Stimulated activated CD4-positive, alpha-beta T cell treated with anti-CD3 and anti-CD28 coated beads, Interleukin-12 subunit alpha, Interleukin-12 subunit beta, amount 100 ng/mL, for 48 hours (primary cell): ENCODE data around the gene PFKFB4.
"Not testable (repeated sequence)": the region's sequence is repeated elsewhere in the genome, so short reads cannot be mapped to it uniquely, and the experiment has no call there.

Source experiments
- DNase-seq, 3 donors: peaks; one replicate each; pipeline ENCODE4 v3.0.0-alpha.2; 2020; ENCODE audit warnings: low read depth in 2 of 3, low spot score in 1 of 3

The PFKFB4 gene

DNA sequence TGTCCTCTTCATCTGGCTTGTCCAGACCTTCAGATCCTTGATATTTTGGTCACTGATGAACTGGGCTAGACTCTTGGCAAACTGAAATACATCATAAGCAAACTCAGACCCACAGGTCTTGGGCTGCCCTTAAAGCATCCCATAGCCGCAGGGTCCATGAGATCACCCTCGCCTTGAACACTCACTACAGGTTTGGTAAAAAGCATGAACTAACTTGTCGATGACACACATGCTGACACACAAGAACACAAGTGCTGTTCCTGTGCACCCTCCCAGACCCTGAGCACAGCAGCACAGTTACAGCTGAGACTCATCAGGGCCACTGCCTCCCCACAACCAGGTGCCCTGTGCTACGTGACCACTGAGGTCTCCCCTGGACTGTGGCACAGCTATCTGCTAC is 21.0 kb downstream of the PFKFB4 start:
- no peak for DNase-seq

GRCh38 chr3:48532977-48533337 is 23.6 kb downstream of the PFKFB4 start:
- no peak for DNase-seq

GRCh38 chr3:48532271-48532976 is 24.2 kb downstream of the PFKFB4 start:
- no peak for DNase-seq

DNA sequence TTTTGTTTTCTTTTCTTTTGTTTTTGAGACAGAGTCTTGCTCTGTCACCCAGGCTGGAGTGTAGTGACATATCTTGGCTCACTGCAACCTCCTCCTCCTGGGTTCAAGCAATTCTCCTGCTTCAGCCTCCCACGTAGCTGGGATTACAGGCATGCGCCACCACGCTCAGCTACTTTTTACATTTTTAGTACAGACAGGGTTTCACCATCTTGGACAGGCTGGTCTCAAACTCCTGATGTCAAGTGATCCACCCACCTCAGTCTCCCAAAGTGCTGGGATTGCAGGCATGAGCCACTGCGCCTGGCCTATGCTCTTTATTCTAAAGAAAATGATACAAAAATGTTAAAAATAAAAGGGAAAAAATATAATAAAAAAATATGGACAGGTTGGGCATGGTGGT is 25.9 kb downstream of the PFKFB4 start:
- not testable (repeated sequence) for DNase-seq

GRCh38 chr3:48528754-48529153 is 27.8 kb downstream of the PFKFB4 start:
- no peak for DNase-seq

DNA sequence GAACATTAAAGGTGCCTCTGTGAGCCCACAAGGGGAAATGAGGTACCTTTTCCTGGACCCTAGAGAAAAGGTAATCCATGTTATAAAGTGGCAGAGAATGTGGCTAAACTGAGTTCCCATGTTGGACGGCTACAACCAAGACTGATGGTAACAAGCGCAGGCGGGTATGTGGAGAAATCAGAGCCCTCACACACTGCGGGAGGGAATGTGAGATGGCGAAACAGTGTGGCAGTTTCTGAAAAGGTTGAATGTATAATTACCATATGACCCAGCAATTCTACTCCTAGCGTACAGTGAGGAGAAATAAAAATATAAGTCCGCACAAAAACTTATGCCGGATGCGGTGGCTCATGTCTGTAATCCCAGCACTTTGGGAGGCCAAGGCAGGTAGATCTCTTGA is 28.6 kb downstream of the PFKFB4 start:
- DNase-seq: no peak

DNA sequence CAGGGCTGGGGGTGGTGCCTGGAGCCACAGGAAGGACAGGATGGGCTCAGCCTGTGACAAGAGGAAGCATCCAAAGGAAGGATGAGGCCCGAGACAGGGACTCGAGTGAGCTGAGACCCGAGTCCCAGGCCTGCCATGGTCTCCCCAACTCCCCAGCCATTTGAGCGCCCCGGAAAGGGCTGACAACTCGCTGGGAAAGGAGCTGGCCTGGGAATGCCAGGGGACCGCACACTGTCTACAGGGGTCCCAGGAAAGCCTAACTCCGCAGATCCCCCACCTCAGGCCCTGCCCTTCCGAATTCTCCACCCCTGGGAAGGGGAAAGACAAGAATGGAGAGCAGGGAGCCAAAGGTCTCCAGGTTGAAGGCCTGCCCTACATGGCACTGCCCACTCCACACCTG is 31.6 kb downstream of the PFKFB4 start:
- DNase-seq: no peak

- DNase-seq: no peak
These were observed 35.0 kb downstream of the PFKFB4 start for GRCh38 chr3:48521635-48522034.

DNA sequence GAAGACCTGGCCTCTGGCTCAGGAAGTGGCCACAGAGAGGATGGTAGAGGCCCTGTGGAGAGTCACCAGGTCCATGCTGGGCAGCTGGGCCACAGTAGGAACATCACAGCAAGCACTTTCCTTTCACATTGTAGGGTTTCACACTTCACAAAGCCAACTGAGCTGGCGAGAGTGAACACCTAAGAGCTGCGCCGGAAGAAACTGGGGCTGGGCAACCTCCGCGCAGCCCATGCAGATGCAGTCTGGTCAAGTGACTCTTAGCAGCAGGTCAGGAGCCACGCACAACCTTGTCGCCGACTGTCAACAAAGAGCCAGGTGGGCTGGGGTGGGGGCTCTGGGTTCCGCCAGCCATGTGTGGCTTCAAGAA is 37.3 kb downstream of the PFKFB4 start:
- no peak for DNase-seq

DNA sequence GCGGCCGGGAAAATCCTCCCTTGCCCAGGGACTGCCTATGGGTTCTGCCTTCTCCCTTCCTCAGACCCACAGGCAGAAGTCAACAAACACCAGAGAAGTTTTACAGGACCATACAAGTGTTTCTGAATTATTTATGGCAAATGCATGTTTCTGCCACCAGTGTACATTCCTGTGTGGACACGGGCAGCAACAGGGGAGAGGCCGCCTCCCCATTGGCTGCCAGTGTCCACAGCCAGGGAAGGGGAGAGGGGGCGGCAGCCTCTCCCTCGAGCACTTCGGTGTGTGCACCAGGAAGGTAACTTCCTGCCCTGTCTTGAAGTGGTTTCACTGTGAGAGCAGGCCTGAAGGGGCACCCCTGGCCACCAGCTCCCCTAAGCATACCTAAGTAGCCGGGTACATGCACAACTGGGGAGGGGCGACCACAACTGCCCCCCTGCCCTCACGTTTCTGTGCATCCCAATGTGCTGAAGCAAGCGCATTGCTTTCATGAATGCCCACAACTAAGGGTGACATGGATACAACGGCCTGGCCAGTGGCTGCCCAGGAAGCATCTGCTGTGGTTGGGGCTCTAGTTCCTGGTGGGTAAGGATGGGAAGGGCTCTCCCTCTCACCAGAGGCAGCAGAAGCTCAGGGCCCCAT is 37.8 kb downstream of the PFKFB4 start:
- DNase-seq: no peak

- no peak for DNase-seq
These were observed 38.5 kb downstream of the PFKFB4 start for GRCh38 chr3:48518069-48518468.

DNA sequence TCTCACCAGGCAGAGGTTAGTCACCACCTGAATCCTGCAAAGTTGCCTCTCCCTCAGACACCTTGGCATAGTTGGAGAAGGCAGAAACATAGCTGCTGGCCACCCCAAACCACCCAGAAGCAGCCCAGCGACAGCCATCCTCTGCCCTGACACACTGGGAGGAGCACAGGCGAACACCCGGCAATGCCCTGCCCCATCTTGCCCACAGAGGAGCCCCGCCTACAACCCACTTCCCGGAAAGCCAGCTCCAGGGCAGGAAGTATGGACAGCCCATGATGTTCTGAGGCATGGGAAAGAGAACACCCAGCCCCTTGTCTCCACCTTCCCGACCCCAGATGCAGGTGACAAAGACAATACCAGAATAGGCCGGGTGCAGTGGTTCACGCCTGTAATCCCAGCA is 40.0 kb downstream of the PFKFB4 start:
- DNase-seq: no peak

GRCh38 chr3:48514431-48515227 is 42.0 kb downstream of the PFKFB4 start:
- no peak for DNase-seq

DNA sequence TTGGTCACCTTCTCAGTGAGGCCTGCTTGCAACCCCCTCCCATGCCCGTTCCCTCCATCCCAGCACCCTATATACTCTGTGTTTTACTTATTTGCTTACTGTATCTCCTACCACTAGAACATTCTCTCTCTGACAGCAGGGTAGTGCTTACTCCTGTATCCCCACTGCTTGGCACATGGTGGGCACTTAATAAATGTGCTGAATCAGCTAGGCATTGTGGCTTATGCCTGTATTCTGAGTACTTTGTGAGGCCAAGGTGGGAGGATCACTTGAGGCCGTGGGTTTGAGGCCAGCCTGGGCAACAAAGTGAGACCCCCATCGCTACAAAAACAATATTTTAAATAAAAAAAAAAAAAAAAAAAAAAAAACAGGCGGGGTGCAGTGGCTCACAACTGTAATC is 45.1 kb downstream of the PFKFB4 start:
- DNase-seq: no peak

GRCh38 chr3:48507256-48508061 is 49.1 kb downstream of the PFKFB4 start:
- DNase-seq: peak; percentile 50 to 57 (median 55)

DNA sequence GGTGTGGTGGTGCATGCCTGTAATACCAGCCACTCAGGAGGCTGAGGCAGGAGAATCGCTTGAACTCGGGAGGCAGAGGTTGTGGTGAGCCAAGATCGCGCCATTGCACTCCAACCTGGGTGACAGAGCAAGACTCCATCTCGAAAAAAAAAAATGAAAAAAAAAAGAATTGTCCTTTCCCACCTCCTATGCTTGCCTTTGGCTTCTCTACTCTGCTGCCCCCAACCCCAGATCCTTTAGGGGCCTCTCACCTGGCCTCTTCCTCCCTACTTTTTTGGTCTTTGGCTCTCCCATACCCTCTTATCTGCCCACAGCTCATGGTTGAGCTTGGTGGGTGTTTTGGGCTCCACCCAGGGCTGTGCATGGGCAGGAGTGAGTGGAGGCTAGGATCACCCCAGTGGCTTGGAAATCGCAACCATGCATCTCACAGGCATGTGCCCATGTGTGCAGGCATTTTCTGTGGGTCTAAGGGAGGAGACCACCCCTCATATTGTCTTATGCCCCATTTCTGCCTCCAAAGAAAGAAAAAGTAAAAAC is 50.6 kb downstream of the PFKFB4 start:
- no peak for DNase-seq

DNA sequence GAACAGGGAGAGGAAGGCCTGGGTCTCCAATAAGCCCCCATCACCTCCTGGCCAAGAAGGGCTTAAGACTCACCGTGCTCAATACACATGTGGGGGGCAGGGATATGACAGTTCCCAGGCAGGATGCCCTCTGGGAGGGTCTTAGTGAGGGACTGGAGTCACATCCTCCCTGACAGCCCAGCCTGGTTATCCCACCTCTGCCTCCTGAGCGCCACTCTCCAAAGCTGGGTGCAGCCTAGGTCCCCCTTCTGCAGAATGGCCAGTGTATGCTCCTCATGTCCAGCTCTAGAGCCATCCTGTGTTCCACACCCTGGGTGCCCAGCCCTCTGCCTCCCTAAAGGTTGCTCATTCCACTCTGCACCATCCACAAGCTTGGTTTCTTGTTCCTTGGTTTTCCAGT is 51.5 kb downstream of the PFKFB4 start:
- DNase-seq: no peak

DNA sequence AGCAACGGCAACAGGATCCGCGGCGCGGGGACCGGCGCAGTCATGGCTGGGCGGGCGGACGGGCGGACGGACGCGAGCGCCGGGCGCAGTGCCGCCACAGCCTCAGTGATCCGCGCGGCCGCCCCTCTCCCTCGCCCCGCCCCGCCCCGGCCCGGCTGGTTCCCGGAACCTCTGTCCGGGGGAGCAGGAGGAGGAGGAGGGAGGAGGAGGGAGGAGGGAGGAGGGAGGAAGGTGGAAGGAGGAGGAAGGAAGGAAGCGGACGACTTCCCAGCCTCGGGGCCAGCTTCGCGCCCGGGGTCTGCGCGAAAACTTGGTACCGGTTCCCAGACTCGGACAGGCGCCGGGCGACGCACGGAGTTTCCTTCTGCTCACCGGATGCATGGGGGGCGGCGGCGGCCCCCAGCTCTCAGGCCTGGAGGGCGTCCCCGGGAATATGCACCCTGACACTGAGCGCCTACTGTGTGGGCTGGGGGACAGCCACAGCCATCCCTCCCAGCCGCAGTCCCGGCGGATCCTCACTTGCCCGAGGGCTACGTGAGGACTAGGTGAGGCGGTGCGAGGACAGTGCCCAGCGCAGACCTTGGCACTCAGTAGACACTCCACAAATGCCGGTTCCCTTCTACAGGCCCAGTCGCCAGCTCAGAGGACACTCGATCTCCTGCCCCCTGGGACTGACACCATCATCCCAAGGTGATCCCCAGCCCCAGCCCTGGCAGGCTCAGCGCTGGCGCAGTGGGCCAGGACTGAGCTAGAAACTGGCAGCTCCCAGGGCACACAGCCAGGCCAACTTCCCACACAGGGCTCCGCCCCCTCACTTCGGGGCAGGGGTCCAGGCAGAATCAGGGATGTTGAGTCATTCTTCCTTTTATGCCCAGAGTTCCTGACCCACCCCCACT is 52.3 kb downstream of the PFKFB4 start, which contains the start of gene SHISA5:
SHISA5 (minus strand) TSS at position 124 of the 896 bp plus-strand sequence; CDS start at position 44, 80 bp downstream.
- DNase-seq: peak in 2 of 3 donors; percentile 27 to 62

DNA sequence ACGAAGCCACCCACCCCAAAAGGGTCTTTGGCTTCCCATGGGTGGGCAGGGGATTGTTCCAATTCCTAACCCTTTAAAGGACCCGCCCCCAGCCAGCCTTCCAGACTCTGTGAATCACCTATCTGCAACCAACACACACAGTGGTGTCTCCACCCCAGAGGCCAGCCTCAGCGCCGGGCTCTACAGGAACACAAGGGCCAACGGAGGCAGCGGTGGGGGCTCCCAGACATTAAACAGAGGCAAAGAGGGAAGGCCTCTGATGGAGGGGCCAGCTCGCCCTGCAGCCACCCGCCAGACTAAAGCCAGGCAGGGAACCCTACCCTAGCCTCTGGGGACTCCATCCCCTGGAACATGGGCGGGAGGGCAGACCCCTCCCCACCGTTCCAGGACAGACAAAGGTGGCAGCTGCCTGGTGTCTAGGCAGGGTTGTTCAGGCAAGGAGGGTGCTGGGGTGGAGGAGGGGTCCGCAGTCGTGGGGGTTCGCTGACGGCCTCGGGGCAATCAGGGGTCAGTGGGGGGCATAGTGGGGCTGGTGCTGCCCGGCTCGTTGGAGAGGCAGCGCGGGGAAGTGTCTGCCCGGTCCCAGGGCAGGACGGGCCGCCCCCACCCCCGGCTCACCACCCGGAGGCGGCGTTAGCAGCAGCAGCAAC is 53.1 kb downstream of the PFKFB4 start:
- DNase-seq: no peak
